ENCODE results near the gene CTNNBIP1.

Gene CTNNBIP1

DNA sequence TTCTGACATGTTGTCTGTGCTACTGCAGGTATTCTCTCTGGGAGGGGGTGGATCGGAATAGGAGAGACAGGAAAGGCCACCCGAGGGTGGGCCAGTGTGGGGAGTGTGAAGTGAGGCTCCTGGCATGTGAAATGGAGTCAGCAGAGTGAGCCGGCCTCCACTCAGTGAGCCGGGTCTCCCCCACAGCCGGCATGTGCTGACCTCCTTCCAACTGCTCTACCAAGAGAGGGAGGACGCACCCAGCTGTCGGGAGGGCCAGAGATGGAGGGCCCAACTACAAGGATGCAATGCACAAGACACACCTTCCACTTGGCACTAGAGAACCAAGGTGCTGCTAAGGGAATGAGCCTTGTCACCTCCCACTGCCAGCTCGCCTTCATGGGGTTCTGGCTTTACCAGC, 58.1 kb downstream of the CTNNBIP1 start:
- DNase-seq: no peak

- DNase-seq: no peak
Observed at GRCh38 chr1:9850442-9851162, 59.5 kb downstream of the CTNNBIP1 start.

GRCh38 chr1:9849691-9850441, 60.2 kb downstream of the CTNNBIP1 start:
- DNase-seq: no peak

- no peak for DNase-seq
Observed at GRCh38 chr1:9848022-9848421, 62.0 kb downstream of the CTNNBIP1 start.

GRCh38 chr1:9847269-9847668, 62.8 kb downstream of the CTNNBIP1 start:
- DNase-seq: no peak

- DNase-seq: no peak
Observed at GRCh38 chr1:9846611-9847171, 63.4 kb downstream of the CTNNBIP1 start.

GRCh38 chr1:9845914-9846313, 64.2 kb downstream of the CTNNBIP1 start:
- no peak for DNase-seq

DNA sequence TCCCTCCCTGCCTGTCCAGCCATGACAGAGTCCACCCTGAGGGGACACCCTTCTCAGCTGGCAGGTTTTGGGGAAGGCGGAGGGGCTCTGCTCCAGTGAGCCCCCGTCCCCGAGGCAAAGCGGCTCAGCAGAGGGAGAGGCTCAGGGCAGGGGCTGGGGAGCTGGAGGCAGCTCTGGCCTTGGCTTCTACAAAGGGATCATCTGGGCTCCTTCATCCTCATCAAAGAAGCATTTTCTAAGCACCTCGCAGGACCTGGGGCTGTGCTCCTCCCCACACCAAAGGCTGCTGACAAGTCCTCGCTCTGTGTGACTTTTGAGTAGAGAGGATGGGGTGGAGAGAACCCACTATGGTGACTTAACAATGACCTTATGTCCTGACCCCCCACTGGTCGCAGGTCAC, 65.3 kb downstream of the CTNNBIP1 start:
- DNase-seq: no peak

DNA sequence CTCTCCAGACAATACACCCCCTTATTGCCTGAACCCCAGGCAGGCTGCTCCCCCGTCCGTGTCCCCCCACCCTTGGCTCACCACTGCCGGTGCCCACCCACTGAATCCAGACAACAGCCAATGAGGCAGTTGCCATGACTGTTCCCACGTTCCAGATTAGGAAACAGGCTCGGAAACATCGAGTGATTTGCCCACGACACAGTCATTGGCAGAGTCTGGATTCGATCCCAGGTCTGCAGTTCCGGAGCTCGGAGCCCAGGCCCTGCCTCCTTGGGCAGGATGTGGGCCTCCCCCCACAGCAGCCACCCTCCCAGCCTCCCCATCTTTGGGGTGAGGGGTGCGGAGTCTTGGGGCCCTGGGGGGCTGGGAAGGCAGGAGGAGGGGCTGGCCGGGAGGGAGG, 66.0 kb downstream of the CTNNBIP1 start:
- DNase-seq: no peak

GRCh38 chr1:9843576-9843945, 66.5 kb downstream of the CTNNBIP1 start:
- DNase-seq: no peak

DNA sequence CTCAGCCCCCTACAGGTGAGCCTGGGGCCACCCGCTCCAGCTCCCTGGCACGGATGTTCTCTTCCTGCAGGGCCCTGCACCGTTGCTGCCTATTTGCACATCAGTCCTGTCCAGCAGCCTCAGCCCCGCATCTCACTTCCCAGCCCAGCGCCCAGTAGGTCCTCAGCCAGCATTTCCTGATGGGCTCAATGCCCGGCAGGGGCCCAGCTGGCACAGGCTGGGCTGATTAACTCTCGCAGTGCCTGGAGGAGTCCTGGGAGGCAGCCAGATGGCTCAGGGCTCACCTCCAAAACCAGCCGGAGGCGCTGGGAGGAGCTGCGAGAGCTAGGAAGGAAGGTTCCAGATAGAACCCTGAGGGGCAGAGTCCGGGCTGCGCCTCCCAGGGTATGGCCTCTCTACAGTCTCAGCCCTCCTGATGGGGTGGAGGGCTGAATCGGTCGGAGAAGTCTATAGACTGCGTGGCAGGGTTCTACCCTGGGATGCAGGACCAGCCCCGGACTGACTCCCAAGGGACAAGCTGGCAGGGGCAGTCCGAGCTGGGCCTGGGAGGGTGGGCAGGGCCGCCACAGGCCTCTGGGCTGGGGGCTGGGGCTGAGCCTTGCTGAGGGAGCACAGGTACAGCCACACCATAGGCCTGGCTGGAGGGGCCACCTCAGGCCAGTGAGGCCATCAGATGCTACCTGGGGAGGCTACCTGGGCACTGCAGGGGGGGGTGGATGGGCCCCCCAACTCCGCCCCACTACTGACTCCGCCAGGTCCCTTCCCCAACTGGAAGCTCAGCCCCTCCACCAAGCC, 67.1 kb downstream of the CTNNBIP1 start:
- DNase-seq: no peak

DNA sequence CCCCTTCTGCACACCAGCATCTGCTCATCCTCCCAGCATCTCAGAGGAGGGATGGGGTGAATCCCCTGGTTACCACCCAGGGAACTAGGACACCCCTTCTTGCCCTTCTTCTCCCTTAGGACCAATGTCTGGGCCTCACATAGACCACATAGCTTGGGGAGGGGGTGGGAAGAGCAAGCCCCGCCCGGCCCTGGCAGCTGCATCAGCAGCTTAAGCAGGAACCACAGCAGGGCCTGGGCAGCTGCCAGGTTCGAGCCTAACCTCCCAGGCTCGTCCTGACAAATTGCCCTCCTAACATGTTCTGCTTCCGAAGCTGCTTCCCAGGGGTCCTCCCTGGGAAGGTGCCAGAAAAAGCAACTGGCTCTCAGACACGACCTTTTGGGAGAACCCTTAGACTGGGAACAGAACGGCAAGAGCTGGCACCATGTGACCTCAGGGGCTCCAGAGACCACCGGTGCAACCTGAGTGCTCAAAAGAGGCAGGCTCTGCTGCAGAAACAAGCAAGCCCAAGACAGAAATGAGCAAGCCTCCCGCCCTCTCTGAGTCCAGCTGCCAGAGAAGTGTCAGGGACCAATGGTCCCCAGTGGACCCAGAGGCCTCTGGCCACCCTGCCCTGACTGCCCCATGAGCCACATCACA, 67.9 kb downstream of the CTNNBIP1 start:
- DNase-seq: no peak

DNA sequence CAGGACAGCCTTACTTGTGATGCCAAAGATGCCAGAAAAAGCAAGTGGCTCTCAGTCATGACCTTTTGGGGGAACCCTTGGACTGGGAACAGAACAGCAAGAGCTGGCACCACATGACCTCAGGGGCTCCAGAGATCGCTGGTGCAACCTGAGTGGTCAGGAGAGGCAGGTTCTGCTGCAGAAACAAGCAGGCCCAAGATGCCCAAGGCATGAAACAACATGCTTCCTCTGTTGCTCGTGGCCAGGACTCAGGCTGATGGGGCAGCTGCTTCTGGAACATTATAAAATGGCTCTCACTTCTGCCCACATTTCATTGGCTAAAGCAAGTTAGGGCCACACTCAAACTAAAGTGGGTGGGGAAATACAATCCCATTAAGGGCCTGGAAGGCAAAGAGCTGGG, 68.6 kb downstream of the CTNNBIP1 start:
- no peak for DNase-seq

DNA sequence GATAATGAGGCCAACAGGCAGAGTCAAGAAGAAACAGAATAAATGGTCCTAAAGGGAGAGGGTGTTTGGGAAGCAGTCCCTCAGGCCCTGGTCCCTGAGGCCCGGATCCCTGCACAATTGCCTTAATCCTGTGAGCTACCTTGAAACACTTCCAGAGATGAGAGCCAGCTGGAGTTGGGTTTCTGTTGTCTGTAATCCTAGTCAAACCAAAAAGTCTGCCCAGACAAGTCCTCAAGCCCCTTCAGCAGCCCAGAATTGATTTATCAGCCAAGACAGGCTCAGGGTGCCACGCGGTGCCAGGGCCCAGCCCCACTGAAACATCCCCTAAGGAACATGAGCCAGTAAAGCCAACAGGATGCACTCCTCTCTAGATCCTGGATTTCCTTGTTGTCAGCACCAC, 69.9 kb downstream of the CTNNBIP1 start:
- DNase-seq: no peak

- no peak for DNase-seq
Observed at GRCh38 chr1:9838946-9839345, 71.1 kb downstream of the CTNNBIP1 start.

- DNase-seq: no peak
Observed at GRCh38 chr1:9836632-9836960, 73.5 kb downstream of the CTNNBIP1 start.

DNA sequence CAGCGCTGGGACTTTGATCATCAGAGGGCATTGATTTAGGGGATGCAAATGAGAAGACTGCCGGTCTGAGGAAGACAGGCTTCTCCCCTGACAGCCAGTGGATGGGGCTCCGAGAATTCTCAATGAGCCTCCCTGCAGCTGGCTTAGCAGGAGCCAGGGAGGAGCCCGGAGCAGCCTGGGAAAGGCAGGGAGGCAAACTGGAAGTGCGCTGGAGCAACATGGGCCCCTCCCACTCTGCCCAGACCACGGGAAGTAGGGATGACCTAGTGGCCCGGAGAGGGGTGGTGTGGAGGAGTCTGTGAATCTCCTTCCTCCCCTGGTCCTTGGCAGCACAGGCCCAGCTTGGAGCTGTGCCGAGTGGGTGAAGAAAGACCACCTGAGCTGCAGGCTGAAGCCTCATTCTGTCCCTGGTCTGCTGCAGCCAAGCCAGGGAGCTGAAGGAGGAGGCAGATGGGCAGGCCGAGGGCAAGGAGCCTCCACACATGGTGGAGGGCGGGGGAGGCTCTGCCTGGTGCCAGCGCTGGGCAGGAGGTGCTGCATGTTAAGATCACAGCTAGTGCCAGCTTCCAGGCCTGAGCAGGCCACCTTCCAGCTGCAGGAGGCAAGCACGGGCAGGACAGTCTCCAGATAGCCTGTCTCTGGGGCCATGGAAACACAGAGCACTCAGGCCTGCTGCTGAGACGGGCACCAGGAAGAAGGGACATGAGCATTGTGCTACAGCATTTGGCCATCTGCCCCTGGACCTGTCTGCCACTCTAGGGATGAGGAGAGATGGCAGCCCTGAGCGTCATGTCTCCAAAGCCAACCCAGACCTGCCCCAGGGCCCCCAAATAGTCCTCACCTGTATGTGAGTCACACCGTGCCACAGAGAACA, 74.1 kb downstream of the CTNNBIP1 start:
- DNase-seq: no peak

DNA sequence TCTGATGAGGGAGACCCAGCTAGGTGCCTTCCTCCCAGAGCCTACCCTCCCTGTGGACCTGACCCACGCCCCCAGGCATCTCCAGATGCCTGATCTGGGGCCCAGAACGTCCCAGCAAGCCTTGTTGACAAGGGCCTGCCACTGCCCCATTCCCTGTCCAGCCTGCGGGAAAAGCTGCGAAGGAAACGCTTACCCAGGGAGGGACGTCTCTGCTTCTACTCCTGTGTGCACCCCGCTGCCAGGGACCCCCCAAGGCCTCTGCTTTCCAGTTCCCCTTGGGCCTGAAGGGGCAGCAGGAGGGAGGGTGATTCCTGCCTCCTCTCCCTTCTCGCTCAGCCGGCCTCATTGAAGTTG, 74.7 kb downstream of the CTNNBIP1 start:
- no peak for DNase-seq

DNA sequence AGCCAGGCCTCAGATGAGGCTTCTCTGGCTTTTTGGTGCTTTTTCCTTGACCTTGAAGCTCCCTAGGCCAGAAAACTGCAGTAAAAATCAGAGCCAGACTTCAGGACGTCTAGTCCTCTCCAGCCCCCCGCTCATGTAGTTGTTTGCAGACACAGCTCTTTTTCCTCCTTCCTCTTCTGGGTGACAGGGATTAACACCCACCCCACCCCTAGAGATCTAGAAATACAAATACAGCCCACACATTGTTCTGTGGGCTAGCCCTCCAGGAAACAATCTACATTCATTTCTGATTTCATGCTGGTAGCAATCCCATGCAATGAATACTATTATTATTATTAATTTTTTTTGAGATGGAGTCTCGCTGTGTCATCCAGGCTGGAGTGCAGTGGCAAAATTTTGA, 76.4 kb downstream of the CTNNBIP1 start:
- DNase-seq: no peak

DNA sequence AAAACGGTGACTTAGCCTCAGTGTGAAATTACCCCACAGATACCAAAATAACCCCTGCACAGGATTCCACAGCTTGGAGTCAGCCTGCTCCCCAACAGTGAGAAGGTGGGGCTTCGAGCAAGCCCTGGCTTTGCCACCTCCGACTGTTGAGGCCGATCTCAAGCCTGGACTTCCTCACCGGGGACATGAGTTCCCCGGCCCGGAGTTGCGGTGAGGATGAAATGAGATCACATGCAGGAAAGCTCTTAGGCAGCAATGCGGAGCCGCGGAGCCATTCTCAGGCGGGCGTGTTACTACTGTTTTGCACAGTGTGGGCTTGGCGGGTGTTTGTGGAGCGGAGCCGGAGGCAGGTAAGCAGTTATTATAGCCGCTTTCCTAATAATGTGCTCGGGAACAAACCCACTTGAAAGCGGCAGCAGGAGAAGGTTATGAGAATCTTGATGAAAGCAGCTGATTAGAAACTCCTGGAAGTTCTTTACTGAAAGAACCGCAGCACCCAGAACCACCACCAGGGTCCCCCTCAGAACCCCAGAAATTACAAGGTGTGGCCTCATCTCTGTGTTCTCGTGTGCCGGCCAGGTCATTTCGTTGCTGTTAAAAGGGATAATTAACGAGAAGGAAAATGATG, 82.4 kb downstream of the CTNNBIP1 start:
- DNase-seq: no peak

DNA sequence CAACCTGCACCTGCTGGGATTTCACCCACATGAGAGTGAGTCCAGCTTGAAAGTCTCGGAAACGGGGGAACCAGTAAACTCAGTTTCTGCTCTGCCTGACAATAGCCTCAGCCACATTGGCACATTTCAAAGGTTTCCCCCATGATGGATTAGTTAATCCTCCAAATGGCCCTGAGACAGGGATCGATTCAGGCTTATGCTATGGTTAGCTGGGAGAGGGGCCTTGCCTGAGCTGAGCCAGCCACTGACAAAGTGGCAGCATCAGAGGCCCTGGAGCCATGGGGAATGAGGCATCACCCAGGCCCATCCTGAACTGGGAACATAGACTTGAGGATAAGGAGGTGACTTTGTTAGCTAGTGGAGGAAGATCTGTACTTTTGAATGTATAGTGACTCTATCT, 83.5 kb downstream of the CTNNBIP1 start:
- no peak for DNase-seq

- DNase-seq: no peak
Observed at GRCh38 chr1:9826087-9826486, 84.0 kb downstream of the CTNNBIP1 start.

Measured in activated naive CD4-positive, alpha-beta T cell (primary cell).